ENCODE results near the gene LIN28A.

DNA sequence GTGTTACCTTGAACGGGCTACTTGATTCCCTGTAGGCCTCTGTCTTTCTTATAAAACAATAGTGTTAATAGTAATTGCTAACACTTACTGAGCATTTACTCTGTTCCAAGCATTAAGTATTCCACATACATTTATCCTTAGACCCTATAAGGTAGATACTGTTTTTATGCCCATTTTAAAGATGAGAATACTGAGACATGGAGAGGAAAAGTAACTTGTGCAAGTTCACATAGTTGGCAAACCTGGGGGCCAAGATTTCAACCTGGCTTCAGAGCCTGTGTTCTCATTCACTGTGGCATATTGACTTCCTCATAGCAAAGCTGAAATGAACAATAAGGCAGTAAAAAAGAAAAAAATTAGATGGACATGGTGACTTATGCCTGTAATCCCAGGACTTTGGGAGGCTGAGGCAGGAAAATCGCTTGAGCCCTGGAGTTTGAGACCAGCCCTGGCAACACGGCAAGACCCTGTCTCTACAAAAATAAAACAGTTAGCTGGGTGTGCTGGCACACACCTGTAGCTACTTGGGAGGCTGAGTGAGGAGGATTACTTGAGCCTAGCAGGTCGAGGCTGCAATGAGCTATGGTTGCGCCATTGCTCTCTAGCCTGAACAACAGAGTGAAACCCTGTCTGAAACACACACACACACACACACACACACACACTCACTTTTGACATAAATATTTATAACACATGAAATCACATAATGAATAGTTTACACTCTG is 42.0 kb downstream of the LIN28A start:
- TF ChIP-seq, protein P1, sequence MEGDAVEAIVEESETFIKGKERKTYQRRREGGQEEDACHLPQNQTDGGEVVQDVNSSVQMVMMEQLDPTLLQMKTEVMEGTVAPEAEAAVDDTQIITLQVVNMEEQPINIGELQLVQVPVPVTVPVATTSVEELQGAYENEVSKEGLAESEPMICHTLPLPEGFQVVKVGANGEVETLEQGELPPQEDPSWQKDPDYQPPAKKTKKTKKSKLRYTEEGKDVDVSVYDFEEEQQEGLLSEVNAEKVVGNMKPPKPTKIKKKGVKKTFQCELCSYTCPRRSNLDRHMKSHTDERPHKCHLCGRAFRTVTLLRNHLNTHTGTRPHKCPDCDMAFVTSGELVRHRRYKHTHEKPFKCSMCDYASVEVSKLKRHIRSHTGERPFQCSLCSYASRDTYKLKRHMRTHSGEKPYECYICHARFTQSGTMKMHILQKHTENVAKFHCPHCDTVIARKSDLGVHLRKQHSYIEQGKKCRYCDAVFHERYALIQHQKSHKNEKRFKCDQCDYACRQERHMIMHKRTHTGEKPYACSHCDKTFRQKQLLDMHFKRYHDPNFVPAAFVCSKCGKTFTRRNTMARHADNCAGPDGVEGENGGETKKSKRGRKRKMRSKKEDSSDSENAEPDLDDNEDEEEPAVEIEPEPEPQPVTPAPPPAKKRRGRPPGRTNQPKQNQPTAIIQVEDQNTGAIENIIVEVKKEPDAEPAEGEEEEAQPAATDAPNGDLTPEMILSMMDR (IDR thresholded peaks at IDR 0.05): no peak
- TF ChIP-seq POLR2A (IDR thresholded peaks at IDR 0.05) (no peak), POLR2AphosphoS5 (IDR thresholded peaks at IDR 0.05) (no peak), EP300 (IDR thresholded peaks at IDR 0.05) (no peak)

All from sigmoid colon (tissue), 4 donors.